Activated T-cell treated with anti-CD3 and anti-CD28 coated beads, Interleukin-2, amount 50 U/mL, for 24 hours (primary cell): ENCODE results near the gene KRTAP10-4.
"Not testable (repeated sequence)": the region's sequence is repeated elsewhere in the genome, so short reads cannot be mapped to it uniquely, and the experiment has no call there.

ENCODE experiments used
- DNase-seq: peaks from one replicate; pipeline ENCODE4 v3.0.0-alpha.2; 2020
- H3K27ac Mint-ChIP-seq: 2 replicates; pipeline ENCODE4 v1.8.0; 2020; ENCODE audit warnings: mild to moderate bottlenecking, mixed read lengths
- H3K27me3 Mint-ChIP-seq: 2 replicates; pipeline ENCODE4 v1.8.0; 2020; ENCODE audit warnings: mixed read lengths
- H3K36me3 Mint-ChIP-seq: 2 replicates; pipeline ENCODE4 v1.8.0; 2020; ENCODE audit warnings: low read depth, mixed read lengths
- H3K4me1 Mint-ChIP-seq: 2 replicates; pipeline ENCODE4 v1.8.0; 2020; ENCODE audit warnings: low read depth, mixed read lengths
- H3K4me3 Mint-ChIP-seq: 2 replicates; pipeline ENCODE4 v1.8.0; 2020; ENCODE audit warnings: mild to moderate bottlenecking, moderate library complexity, mixed read lengths
- H3K9me3 Mint-ChIP-seq: 2 replicates; pipeline ENCODE4 v1.8.0; 2020; ENCODE audit warnings: mixed read lengths

The KRTAP10-4 gene

GRCh38 chr21:44547656-44548331, 25.7 kb upstream of the KRTAP10-4 start:
- Mint-ChIP-seq H3K9me3 (peaks cover 15% of the 10 kb centered on the region), H3K36me3 (peaks cover 18% of the 10 kb centered on the region), H3K4me3 (peak overlapping the region; percentile 53), H3K4me1 (peaks cover 24% of the 10 kb centered on the region), H3K27ac (peak overlapping the region; percentile 91), H3K27me3 (no peaks in the 10 kb centered on the region)
- DNase-seq: peak; percentile 52

GRCh38 chr21:44548381-44548780, 25.1 kb upstream of the KRTAP10-4 start:
- no peak overlapping the region for H3K4me3 Mint-ChIP-seq
- peak; percentile 26 for DNase-seq
- no peak overlapping the region for H3K27ac Mint-ChIP-seq
- H3K36me3 Mint-ChIP-seq: peaks cover 18% of the 10 kb centered on the region
- peaks cover 20% of the 10 kb centered on the region for H3K9me3 Mint-ChIP-seq
- peaks cover 24% of the 10 kb centered on the region for H3K4me1 Mint-ChIP-seq
- no peaks in the 10 kb centered on the region for H3K27me3 Mint-ChIP-seq

GRCh38 chr21:44548922-44549321, 24.6 kb upstream of the KRTAP10-4 start:
- H3K27me3 Mint-ChIP-seq: no peaks in the 10 kb centered on the region
- H3K9me3 Mint-ChIP-seq: peaks cover 22% of the 10 kb centered on the region
- peaks cover 18% of the 10 kb centered on the region for H3K36me3 Mint-ChIP-seq
- DNase-seq: peak; percentile 18
- no peak overlapping the region for H3K27ac Mint-ChIP-seq
- H3K4me1 Mint-ChIP-seq: peaks cover 24% of the 10 kb centered on the region
- no peak overlapping the region for H3K4me3 Mint-ChIP-seq

GRCh38 chr21:44549525-44550211, 23.9 kb upstream of the KRTAP10-4 start:
- H3K27ac Mint-ChIP-seq: no peak overlapping the region
- peaks cover 22% of the 10 kb centered on the region for H3K9me3 Mint-ChIP-seq
- no peak overlapping the region for H3K4me3 Mint-ChIP-seq
- peaks cover 24% of the 10 kb centered on the region for H3K4me1 Mint-ChIP-seq
- H3K36me3 Mint-ChIP-seq: peaks cover 18% of the 10 kb centered on the region
- H3K27me3 Mint-ChIP-seq: no peaks in the 10 kb centered on the region
- peak; percentile 22 for DNase-seq

GRCh38 chr21:44550285-44550684, 23.2 kb upstream of the KRTAP10-4 start:
- peak; percentile 7 for DNase-seq
- H3K27ac Mint-ChIP-seq, H3K4me3 Mint-ChIP-seq, H3K27me3 Mint-ChIP-seq: not testable (repeated sequence)
- H3K9me3 Mint-ChIP-seq: peaks cover 22% of the 10 kb centered on the region
- peaks cover 18% of the 10 kb centered on the region for H3K36me3 Mint-ChIP-seq
- peaks cover 24% of the 10 kb centered on the region for H3K4me1 Mint-ChIP-seq

GRCh38 chr21:44550807-44551206, 22.7 kb upstream of the KRTAP10-4 start:
- peak overlapping the region; percentile 8 for H3K27ac Mint-ChIP-seq
- peaks cover 24% of the 10 kb centered on the region for H3K4me1 Mint-ChIP-seq

GRCh38 chr21:44551340-44551961, 22.1 kb upstream of the KRTAP10-4 start, which contains the start of gene KRTAP10-2:
Gene KRTAP10-2, minus strand, starts transcription at chr21:44551505. Its CDS starts 47 bp downstream, at chr21:44551458.
- peak within 1 kb of the TSS; percentile 8 for H3K27ac Mint-ChIP-seq
- peaks cover 24% of the 10 kb centered on the region for H3K4me1 Mint-ChIP-seq
- peaks cover 17% of the 10 kb centered on the region for H3K9me3 Mint-ChIP-seq
- H3K27me3 Mint-ChIP-seq: no peaks in the 10 kb centered on the region
- peak; percentile 12 for DNase-seq
- H3K4me3 Mint-ChIP-seq: no peak within 1 kb of the TSS
- H3K36me3 Mint-ChIP-seq: peaks cover 14% of the 10 kb centered on the region

More at GRCh38 chr21:44550807-44551206, 22.7 kb upstream of the KRTAP10-4 start:
- peaks cover 17% of the 10 kb centered on the region for H3K9me3 Mint-ChIP-seq
- H3K4me3 Mint-ChIP-seq: no peak overlapping the region
- no peaks in the 10 kb centered on the region for H3K27me3 Mint-ChIP-seq
- H3K36me3 Mint-ChIP-seq: peaks cover 14% of the 10 kb centered on the region
- DNase-seq: peak; percentile 13

- no peak for DNase-seq
- Mint-ChIP-seq H3K4me3 (no peak overlapping the region), H3K36me3 (peaks cover 7% of the 10 kb centered on the region), H3K27me3 (no peaks in the 10 kb centered on the region), H3K27ac (no peak overlapping the region), H3K9me3 (peaks cover 10% of the 10 kb centered on the region), H3K4me1 (peaks cover 20% of the 10 kb centered on the region)
These were observed 21.4 kb upstream of the KRTAP10-4 start for GRCh38 chr21:44552136-44552535.

- Mint-ChIP-seq H3K4me3 (no peak overlapping the region), H3K36me3 (peaks cover 2% of the 10 kb centered on the region), H3K27ac (no peak overlapping the region), H3K27me3 (no peaks in the 10 kb centered on the region), H3K4me1 (peaks cover 15% of the 10 kb centered on the region), H3K9me3 (peaks cover 8% of the 10 kb centered on the region)
- no peak for DNase-seq
These were observed 20.8 kb upstream of the KRTAP10-4 start for GRCh38 chr21:44552681-44553080.

GRCh38 chr21:44555200-44555875, 18.2 kb upstream of the KRTAP10-4 start:
- Mint-ChIP-seq H3K36me3 (no peaks in the 10 kb centered on the region), H3K4me1 (no peaks in the 10 kb centered on the region), H3K4me3 (no peak overlapping the region), H3K9me3 (peaks cover 11% of the 10 kb centered on the region), H3K27me3 (no peaks in the 10 kb centered on the region), H3K27ac (no peak overlapping the region)
- DNase-seq: no peak

- no peaks in the 10 kb centered on the region for H3K27me3 Mint-ChIP-seq
- no peak for DNase-seq
- H3K4me3 Mint-ChIP-seq: no peak overlapping the region
- peaks cover 16% of the 10 kb centered on the region for H3K9me3 Mint-ChIP-seq
- H3K27ac Mint-ChIP-seq: no peak overlapping the region
- H3K4me1 Mint-ChIP-seq: no peaks in the 10 kb centered on the region
- H3K36me3 Mint-ChIP-seq: no peaks in the 10 kb centered on the region
These were observed 16.6 kb upstream of the KRTAP10-4 start for GRCh38 chr21:44556879-44557278.

GRCh38 chr21:44557491-44558328, 15.8 kb upstream of the KRTAP10-4 start:
- no peak for DNase-seq
- H3K36me3 Mint-ChIP-seq: no peaks in the 10 kb centered on the region
- peaks cover 24% of the 10 kb centered on the region for H3K9me3 Mint-ChIP-seq
- no peaks in the 10 kb centered on the region for H3K27me3 Mint-ChIP-seq
- H3K27ac Mint-ChIP-seq: no peak overlapping the region
- H3K4me1 Mint-ChIP-seq: no peaks in the 10 kb centered on the region
- no peak overlapping the region for H3K4me3 Mint-ChIP-seq

- not testable (repeated sequence) for H3K27ac Mint-ChIP-seq, H3K27me3 Mint-ChIP-seq, H3K4me3 Mint-ChIP-seq, H3K36me3 Mint-ChIP-seq, DNase-seq, H3K4me1 Mint-ChIP-seq
- H3K9me3 Mint-ChIP-seq: peaks cover 22% of the 10 kb centered on the region
These were observed 15.2 kb upstream of the KRTAP10-4 start for GRCh38 chr21:44558329-44558675.

- no peak within 1 kb of the TSS for H3K27ac Mint-ChIP-seq
- H3K4me3 Mint-ChIP-seq: no peak within 1 kb of the TSS
- no peak for DNase-seq
- no peaks in the 10 kb centered on the region for H3K36me3 Mint-ChIP-seq
- peaks cover 19% of the 10 kb centered on the region for H3K9me3 Mint-ChIP-seq
- H3K4me1 Mint-ChIP-seq: no peaks in the 10 kb centered on the region
- no peaks in the 10 kb centered on the region for H3K27me3 Mint-ChIP-seq
These were observed 14.8 kb upstream of the KRTAP10-4 start, which contains the start of gene KRTAP10-3 for GRCh38 chr21:44558695-44559094. Gene KRTAP10-3, minus strand, starts transcription at chr21:44558795. Its CDS starts 80 bp downstream, at chr21:44558715.
